HG02571 (cell line): ENCODE measurements around the gene CYP2J2.
"Not testable (repeated sequence)": the region's sequence is repeated elsewhere in the genome, so short reads cannot be mapped to it uniquely, and the experiment has no call there.

Experiments used
- ATAC-seq: cut with Tn5 transposase; IDR thresholded peaks from one replicate; pipeline ENCODE4 v1.9.1; 2021; ENCODE audit warnings: mild to moderate bottlenecking, moderate library complexity; ENCODE audit not compliant: unreplicated experiment

Gene CYP2J2

DNA sequence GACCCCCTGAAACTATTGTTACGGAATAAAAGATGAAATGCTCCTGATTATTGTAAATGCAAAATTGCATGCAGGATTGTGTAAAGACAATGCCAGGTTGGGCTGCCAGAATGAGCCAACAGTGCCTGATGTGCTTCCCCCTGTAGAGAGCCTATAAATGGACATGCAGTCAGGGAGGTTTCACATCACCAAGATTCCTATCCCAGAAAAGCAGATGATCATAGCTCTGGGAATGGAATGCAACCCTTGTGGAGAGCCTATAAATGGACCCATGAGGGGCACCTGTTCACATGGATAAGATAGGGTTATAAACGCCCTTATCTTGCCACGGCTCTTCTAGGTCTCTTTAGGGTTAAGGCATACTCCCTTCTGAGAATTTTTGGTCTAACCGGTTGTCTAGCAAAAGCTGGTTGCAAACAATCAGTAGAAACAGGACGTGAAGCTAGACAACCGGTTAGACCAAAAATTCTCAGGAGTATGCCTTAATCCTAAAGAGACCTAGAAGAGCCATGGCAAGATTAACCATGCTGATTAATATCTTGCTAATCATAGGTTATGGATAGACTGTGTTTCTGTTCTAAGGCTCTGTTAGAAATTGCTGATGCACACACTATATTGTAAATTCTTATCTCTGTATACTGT is 5.2 kb downstream of the CYP2J2 start:
- not testable (repeated sequence) for ATAC-seq

- ATAC-seq = no peak
Measured at GRCh38 chr1:59919746-59920145, 6.8 kb downstream of the CYP2J2 start.

DNA sequence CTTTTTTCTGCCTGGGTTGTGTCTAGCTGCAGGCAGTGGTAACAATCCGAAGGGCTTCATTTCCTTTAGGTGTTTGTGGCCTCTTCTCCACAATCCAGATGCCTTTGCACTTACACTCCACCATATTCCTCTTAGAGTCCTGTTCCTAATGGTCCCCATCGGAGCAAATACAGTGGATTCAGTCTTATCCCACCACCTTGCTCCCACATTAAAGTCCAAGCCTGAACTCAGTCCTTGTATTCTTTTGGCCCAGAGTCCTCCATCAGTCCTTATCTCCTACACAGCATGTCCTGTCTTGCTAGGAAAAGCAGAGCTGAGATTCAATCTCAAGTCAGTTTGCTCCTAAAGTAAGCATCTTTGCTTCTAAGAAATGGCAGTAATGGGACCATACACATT is 8.8 kb downstream of the CYP2J2 start:
- no peak for ATAC-seq

DNA sequence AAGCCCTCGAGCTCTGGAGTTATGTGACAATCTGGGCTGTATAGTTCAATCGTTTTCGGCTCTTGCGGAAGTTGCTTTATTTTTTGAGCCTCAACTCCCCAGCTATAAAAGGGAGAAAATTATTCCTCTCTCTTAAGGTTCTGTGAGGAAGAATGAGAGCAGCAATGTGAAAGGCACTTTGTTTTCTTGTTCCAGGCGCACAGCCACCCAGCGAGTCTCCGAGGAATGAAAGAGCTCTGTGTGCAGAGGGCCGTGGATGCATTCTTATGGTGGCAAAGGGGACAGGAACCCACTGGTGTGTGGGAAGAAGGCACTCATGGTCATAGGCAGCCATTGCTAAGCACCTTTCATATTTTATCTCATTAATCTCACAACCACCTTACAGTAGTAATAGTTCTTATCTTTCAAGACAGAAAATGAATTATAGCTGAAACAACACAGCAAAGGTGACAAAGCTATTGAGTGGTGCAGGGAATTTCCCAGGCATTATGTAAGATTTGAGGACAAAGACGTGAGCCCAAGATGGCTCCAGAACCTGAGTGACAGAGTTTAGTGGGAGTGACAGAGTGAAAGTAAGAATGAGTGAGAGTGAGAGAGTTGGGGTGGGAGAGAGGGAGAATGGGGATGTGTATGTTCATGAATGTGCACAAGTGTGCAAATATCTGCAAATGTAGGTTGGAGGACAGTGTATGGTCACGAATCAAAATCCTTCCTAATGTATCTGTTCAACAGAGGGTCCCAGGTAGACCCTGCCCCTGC is 9.4 kb downstream of the CYP2J2 start:
- ATAC-seq = no peak

- ATAC-seq = no peak
Measured at GRCh38 chr1:59915516-59915915, 11.1 kb downstream of the CYP2J2 start.

DNA sequence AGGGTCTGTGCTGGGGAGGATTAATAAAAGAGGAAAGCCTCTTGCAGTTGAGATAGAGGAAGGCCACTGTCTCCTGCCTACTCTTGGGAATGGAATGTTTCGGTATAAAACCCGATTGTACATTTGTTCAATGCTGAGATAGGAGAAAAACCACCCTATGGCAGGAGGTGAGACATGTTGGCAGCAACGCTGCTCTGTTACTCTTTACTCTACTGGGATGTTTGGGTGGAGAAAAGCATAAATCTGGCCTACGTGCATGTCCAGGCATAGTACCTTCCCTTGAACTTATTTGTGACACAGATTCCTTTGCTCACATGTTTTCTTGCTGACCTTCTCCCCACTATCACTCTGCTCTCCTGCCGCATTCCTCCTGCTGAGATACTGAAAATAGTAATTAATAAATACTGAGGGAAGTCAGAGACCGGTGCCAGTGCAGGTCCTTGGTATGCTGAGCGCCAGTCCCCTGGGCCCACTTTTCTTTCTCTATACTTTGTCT is 11.7 kb downstream of the CYP2J2 start:
- not testable (repeated sequence) for ATAC-seq

GRCh38 chr1:59908682-59909081 is 17.9 kb downstream of the CYP2J2 start:
- ATAC-seq = no peak

- ATAC-seq = no peak
Measured at GRCh38 chr1:59908084-59908483, 18.5 kb downstream of the CYP2J2 start.

- no peak for ATAC-seq
Measured at GRCh38 chr1:59906931-59907330, 19.6 kb downstream of the CYP2J2 start.

DNA sequence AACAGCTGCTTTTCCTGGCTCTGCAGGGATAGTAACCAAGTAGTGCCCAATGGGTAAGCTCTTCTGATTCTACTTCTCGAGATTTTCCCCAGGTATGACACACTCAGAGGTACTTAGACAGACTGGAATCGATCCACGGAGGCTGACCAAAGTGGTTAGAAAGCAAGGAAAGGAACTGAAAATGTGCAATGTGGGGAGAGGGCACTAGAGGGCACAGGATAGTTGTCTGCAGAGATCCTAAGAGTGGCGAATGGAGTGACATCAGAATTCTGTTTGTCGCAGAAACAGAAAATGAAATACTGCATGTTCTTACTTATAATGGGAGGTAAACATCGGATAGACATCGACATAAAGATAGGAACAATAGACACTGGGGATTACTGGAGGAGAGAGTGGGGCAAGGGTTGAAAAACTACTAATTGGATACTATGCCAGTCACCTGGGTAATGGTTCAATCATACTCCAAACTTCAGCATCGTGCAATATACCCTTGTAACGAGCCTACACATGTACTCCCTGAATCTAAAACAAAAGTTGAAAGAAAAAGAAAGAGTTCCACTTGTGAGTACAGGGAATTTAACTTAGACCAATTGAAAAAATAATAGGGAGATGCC is 23.3 kb downstream of the CYP2J2 start:
- no peak for ATAC-seq

DNA sequence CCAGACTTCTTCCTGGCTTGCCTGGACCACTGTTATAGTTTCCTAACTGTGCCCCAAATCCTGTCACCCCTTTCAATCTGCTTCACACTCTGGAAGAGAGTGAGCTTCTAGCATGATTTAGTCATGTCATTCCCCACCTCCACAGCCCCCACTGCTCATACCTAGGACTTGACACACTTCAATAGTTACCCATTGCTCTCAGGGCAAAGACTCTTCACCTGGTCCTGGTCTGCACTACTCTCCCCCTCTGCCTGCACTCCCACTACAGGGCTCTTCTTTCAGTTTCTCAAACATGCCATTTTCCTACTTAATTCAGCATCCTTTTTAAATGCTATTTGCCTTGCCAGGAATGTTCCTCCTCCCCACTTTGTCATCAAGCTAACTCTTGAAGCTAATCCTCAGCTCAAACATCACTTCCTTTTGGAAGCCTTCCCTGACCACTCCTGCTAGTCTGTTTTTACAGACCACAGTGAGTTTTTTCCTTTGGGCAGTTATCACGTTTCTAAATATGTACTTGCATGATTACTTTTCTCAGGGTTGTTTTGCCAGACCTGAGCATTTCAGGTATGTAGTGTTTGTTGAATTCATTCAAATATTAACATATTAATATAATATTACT is 24.7 kb downstream of the CYP2J2 start:
- ATAC-seq = no peak

- ATAC-seq = no peak
Measured at GRCh38 chr1:59900640-59901039, 25.9 kb downstream of the CYP2J2 start.

DNA sequence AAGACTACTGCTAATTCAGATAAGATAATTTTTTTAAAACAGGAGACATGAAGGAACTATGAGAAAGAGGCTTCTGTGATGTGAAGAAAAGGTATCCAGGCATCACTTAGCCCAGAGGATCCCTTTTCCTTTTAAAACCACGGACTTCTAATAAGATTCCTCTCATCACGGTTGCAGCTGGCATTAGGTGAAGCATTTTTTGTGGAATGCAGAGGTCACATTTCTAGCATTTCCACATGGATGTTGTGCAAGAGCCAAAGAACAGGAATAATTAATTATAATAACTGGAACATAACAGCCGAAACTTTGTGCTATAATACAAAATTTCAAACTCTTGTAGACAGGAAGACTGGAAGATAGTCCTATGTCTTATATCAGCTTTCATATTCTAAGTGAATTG is 27.6 kb downstream of the CYP2J2 start:
- ATAC-seq = no peak

- no peak for ATAC-seq
Measured at GRCh38 chr1:59897165-59897564, 29.4 kb downstream of the CYP2J2 start.

GRCh38 chr1:59892841-59893811 is 33.4 kb downstream of the CYP2J2 start:
- ATAC-seq = no peak

GRCh38 chr1:59885160-59885832 is 41.3 kb downstream of the CYP2J2 start:
- ATAC-seq = no peak

DNA sequence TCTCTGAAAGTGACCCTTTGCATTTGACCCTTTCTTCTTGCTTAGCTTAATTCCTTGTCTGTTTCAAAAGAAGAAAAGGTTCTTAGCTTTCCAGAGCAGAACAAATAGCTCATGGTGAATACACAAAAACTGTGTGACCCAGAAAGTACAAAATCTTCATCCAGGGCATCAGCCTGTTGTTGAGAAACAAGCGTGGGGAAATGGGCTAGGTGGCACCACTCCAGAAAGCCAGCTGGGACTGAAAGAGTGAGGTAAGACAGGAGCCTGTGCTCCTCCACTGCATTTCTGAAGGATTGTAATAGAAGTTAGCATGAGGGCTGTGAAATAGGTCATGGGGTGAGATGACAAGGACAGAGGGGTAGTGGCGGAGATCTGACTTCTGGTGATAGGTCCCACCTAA is 45.8 kb downstream of the CYP2J2 start:
- no peak for ATAC-seq

- ATAC-seq = no peak
Measured at GRCh38 chr1:59879996-59880505, 46.5 kb downstream of the CYP2J2 start.

DNA sequence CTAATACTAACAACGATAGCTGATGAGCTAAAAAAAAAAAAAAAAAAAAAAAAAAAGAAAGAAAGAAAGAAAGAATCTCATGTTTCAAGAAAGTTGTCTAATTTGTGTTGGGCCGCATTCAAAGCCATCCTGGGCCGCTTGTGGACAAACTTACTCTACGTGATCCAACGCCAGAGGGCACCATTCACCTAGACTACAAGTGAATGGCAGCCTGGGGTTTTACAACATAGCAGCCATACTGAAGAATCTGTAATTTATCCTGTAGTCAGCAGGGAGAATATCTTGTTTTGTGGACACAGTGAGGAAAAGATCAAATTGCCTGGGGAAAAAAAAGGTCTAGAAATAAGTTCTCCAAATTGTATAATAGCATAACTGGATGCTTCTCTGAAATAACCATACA is 47.0 kb downstream of the CYP2J2 start:
- ATAC-seq = no peak

DNA sequence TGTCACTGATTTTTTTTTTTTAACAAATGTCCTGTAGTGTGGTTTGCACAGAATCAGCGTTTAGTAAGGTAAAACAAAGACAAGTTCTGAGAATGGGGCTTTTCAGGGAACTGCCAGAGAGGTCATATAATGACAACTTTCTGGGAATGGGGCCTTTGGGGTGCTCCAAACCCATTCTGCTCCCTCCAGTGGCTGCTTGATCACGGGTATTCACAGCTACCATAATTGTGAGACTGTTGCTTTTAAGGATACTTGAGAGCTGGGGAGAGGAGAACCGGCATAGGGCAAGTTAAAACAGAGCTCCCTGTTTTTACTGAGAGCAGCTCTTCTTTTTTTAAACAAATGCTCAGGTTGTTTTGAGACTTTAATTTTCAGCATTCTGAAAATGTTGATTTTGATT is 48.2 kb downstream of the CYP2J2 start:
- ATAC-seq = no peak
